A549 (cell line): Measurements from ENCODE around the gene AP2B1.

Experiments used
- BHLHE40 ChIP-seq: IDR thresholded peaks from 2 replicates; pipeline ENCODE4 v1.6.1; 2012; ENCODE audit warnings: low read depth, low read length, inconsistent platforms
- CEBPB ChIP-seq, 2 experiments: fragments of >200 bp in 1 of 2; sonication (Bioruptor Twin) in 1 of 2; formaldehyde crosslinking in 1 of 2; IDR thresholded peaks; 2 replicates each; pipeline ENCODE4 v1.6.1; 2012 to 2016
- CTCF ChIP-seq: fragments of >200 bp; sonication (Bioruptor Twin); formaldehyde crosslinking; IDR thresholded peaks from 3 replicates; pipeline ENCODE4 v1.5.1; 2016
- EP300 ChIP-seq, 2 experiments: fragments of >200 bp; sonication (Bioruptor Twin); formaldehyde crosslinking; IDR thresholded peaks; 2 replicates in 1 of 2; 3 replicates in 1 of 2; pipeline ENCODE4 v1.6.1; 2016 to 2017
- HMGXB4 ChIP-seq: fragments of 250-450 bp; sonication (Bioruptor Pico); IDR thresholded peaks from 2 replicates; pipeline ENCODE4 v1.5.0; 2021; ENCODE audit warnings: mild to moderate bottlenecking, moderate library complexity, borderline replicate concordance
- MAFK ChIP-seq: fragments of 450-650 bp; IDR thresholded peaks from 2 replicates; pipeline ENCODE4 v1.6.1; 2014; ENCODE audit not compliant: partially characterized antibody
- MAX ChIP-seq: IDR thresholded peaks from 2 replicates; pipeline ENCODE4 v1.6.1; 2012
- NR3C1 ChIP-seq: fragments of >200 bp; sonication (Bioruptor Twin); formaldehyde crosslinking; IDR thresholded peaks from 3 replicates; pipeline ENCODE4 v1.6.1; 2017
- POLR2A ChIP-seq: IDR thresholded peaks from 2 replicates; pipeline ENCODE4 v1.6.1; 2012; ENCODE audit warnings: mild to moderate bottlenecking, low read length
- RAD21 ChIP-seq, 2 experiments: fragments of >200 bp in 1 of 2; sonication (Bioruptor Twin) in 1 of 2; formaldehyde crosslinking in 1 of 2; IDR thresholded peaks in 1 of 2; conservative IDR thresholded peaks in 1 of 2; 2 replicates in 1 of 2; 3 replicates in 1 of 2; pipeline ENCODE4 v1.6.1; 2012 to 2018; ENCODE audit warnings: inconsistent platforms in 1 of 2
- RCOR1 ChIP-seq: fragments of 150-350 bp; IDR thresholded peaks from 2 replicates; pipeline ENCODE4 v1.6.1; 2014; ENCODE audit warnings: antibody characterized with exemption, low read length, low read depth
- REST ChIP-seq: fragments of 200-600 bp; sonication (generic); IDR thresholded peaks from 2 replicates; pipeline ENCODE4 v1.6.1; 2016; ENCODE audit warnings: antibody characterized with exemption, mild to moderate bottlenecking, moderate library complexity
- RFX5 ChIP-seq: fragments of 450-650 bp; IDR thresholded peaks from 2 replicates; pipeline ENCODE4 v1.7.1; 2014; ENCODE audit warnings: antibody characterized with exemption, mild to moderate bottlenecking, moderate library complexity
- SMC3 ChIP-seq: fragments of >200 bp; sonication (Bioruptor Twin); formaldehyde crosslinking; IDR thresholded peaks from 3 replicates; pipeline ENCODE4 v1.6.1; 2018; ENCODE audit warnings: inconsistent platforms

GRCh38 chr17:35596072-35596471 is 8.9 kb downstream of the AP2B1 start:
- no peak for TF ChIP-seq CTCF
- no peak for TF ChIP-seq HMGXB4 (CRISPR knock-in tag)
- no peak for TF ChIP-seq MAX
- no peak for TF ChIP-seq POLR2A
- TF ChIP-seq BHLHE40 = no peak
- TF ChIP-seq MAFK = no peak
- no peak for TF ChIP-seq RAD21 (conservative IDR thresholded peaks at IDR 0.05 in 1 of 2, IDR thresholded peaks at IDR 0.05 in 1 of 2)
- TF ChIP-seq RCOR1 = no peak
- TF ChIP-seq EP300 (IDR thresholded peaks at IDR 0.05) = no peak
- TF ChIP-seq RFX5 = no peak
- no peak for TF ChIP-seq REST
- TF ChIP-seq NR3C1 = no peak
- no peak for TF ChIP-seq CEBPB (IDR thresholded peaks at IDR 0.05)
- no peak for TF ChIP-seq SMC3
